H7 (cell line): Measurements from ENCODE around the gene EFCAB12. TPM values are rescaled to one million over a fixed set of nuclear protein-coding genes. Genes with fewer than 3 reads are reported as not detected.
A peak's percentile ranks its signal among the peaks of the same experiment; 100 is the strongest.
"Not testable (repeated sequence)": the region's sequence is repeated elsewhere in the genome, so short reads cannot be mapped to it uniquely, and the experiment has no call there.

Source experiments
- DNase-seq: peaks from one replicate; pipeline ENCODE4 v3.0.0; 2012
- H3K27me3 ChIP-seq: 2 replicates; pipeline ENCODE4 v1.6.0; 2011; ENCODE audit warnings: mild to moderate bottlenecking, low read length; ENCODE audit not compliant: control insufficient read depth, insufficient read depth
- H3K36me3 ChIP-seq: replicated peaks from 2 replicates; pipeline ENCODE4 v1.5.1; 2011; ENCODE audit warnings: low read length; ENCODE audit not compliant: control insufficient read depth, insufficient read depth
- H3K4me3 ChIP-seq: 2 replicates; pipeline ENCODE4 v1.5.1; 2011; ENCODE audit warnings: low read depth, mild to moderate bottlenecking, control low read depth, low read length, moderate library complexity; ENCODE audit not compliant: insufficient read depth
- total RNA-seq: library from RNA; depleted of rRNA; stranded (reverse); fragments of >200 nt; shearing (Covaris generic); gene quantifications from 2 replicates; pipeline ENCODE4 v1.2.3, GENCODE V29; 2014

Gene EFCAB12
- total RNA-seq, 1 experiment from 2014 or later = 0.10 TPM

- no peaks in the 10 kb centered on the region for H3K36me3 ChIP-seq
- H3K4me3 ChIP-seq = no peak overlapping the region
- H3K27me3 ChIP-seq = no peaks in the 10 kb centered on the region
- no peak for DNase-seq
Measured at GRCh38 chr3:129402210-129402609, 26.2 kb downstream of the EFCAB12 start.

- H3K36me3 ChIP-seq = 0 out of 2 replicates have a peak, but pooled peaks cover 1% of the 10 kb centered on the region
- no peaks in the 10 kb centered on the region for H3K27me3 ChIP-seq
- no peak for DNase-seq
- H3K4me3 ChIP-seq = no peak overlapping the region
Measured at GRCh38 chr3:129399895-129400357, 28.5 kb downstream of the EFCAB12 start.

GRCh38 chr3:129399145-129399894 lies 29.1 kb downstream of the EFCAB12 start:
- H3K4me3 ChIP-seq = peak overlapping the region; percentile 53

GRCh38 chr3:129398803-129399144 lies 29.7 kb downstream of the EFCAB12 start:
- no peak for DNase-seq
- peaks cover 1% of the 10 kb centered on the region; the same call in 1 of the 2 replicates for H3K36me3 ChIP-seq
- H3K4me3 ChIP-seq = peak overlapping the region; percentile 53
- no peaks in the 10 kb centered on the region for H3K27me3 ChIP-seq

More at GRCh38 chr3:129399145-129399894, 29.1 kb downstream of the EFCAB12 start:
- Histone ChIP-seq H3K27me3 (no peaks in the 10 kb centered on the region), H3K36me3 (peaks cover 1% of the 10 kb centered on the region; the same call in 1 of the 2 replicates)
- peak; percentile 90 for DNase-seq

GRCh38 chr3:129393760-129394564 lies 34.5 kb downstream of the EFCAB12 start:
- H3K27me3 ChIP-seq, DNase-seq, H3K36me3 ChIP-seq, H3K4me3 ChIP-seq: not testable (repeated sequence)

GRCh38 chr3:129393271-129393670 lies 35.2 kb downstream of the EFCAB12 start:
- H3K4me3 ChIP-seq = no peak overlapping the region
- no peak for DNase-seq
- peaks cover 8% of the 10 kb centered on the region for H3K36me3 ChIP-seq
- H3K27me3 ChIP-seq = no peaks in the 10 kb centered on the region

- DNase-seq, H3K4me3 ChIP-seq, H3K36me3 ChIP-seq, H3K27me3 ChIP-seq: not testable (repeated sequence)
Measured at GRCh38 chr3:129392106-129392887, 36.1 kb downstream of the EFCAB12 start.

- H3K4me3 ChIP-seq, DNase-seq, H3K27me3 ChIP-seq, H3K36me3 ChIP-seq: not testable (repeated sequence)
Measured at GRCh38 chr3:129391583-129391982, 36.9 kb downstream of the EFCAB12 start.

GRCh38 chr3:129389572-129389937 lies 38.9 kb downstream of the EFCAB12 start:
- Histone ChIP-seq H3K4me3 (no peak overlapping the region), H3K27me3 (no peaks in the 10 kb centered on the region)

GRCh38 chr3:129388791-129389571 lies 39.5 kb downstream of the EFCAB12 start:
- DNase-seq, H3K36me3 ChIP-seq, H3K27me3 ChIP-seq, H3K4me3 ChIP-seq: not testable (repeated sequence)

More at GRCh38 chr3:129389572-129389937, 38.9 kb downstream of the EFCAB12 start:
- no peak for DNase-seq
- H3K36me3 ChIP-seq = peaks cover 7% of the 10 kb centered on the region

- DNase-seq = no peak
- H3K27me3 ChIP-seq = no peaks in the 10 kb centered on the region
- no peak overlapping the region for H3K4me3 ChIP-seq
- H3K36me3 ChIP-seq = peaks cover 5% of the 10 kb centered on the region
Measured at GRCh38 chr3:129387487-129387886, 40.9 kb downstream of the EFCAB12 start.

GRCh38 chr3:129386984-129387383 lies 41.5 kb downstream of the EFCAB12 start:
- no peak overlapping the region for H3K4me3 ChIP-seq
- no peak for DNase-seq
- H3K27me3 ChIP-seq = no peaks in the 10 kb centered on the region
- H3K36me3 ChIP-seq = peaks cover 2% of the 10 kb centered on the region

GRCh38 chr3:129385507-129385906 lies 42.9 kb downstream of the EFCAB12 start:
- H3K36me3 ChIP-seq, H3K27me3 ChIP-seq, DNase-seq, H3K4me3 ChIP-seq: not testable (repeated sequence)
